Left colon (tissue), 2 donors: ENCODE data around the gene ESYT2. TPM values are rescaled to one million over a fixed set of nuclear protein-coding genes. Genes with fewer than 3 reads are reported as not detected.
"Not testable (repeated sequence)": the region's sequence is repeated elsewhere in the genome, so short reads cannot be mapped to it uniquely, and the experiment has no call there.

Experiments
- ATAC-seq: fragments of 200-7000 bp; cut with Tn5 transposase; one replicate; pipeline ENCODE4 v1.9.1; 2020; ENCODE audit warnings: mild to moderate bottlenecking, moderate library complexity
- DNase-seq, 2 donors: peaks; one replicate each; pipeline ENCODE4 v3.0.0-alpha.2; 2020
- intact Hi-C, 2 donors: fragments of 100-400 bp; cut with DNase I in 1 of 2; cut with micrococcal nuclease in 1 of 2; formaldehyde crosslinking; loops; one replicate each; pipeline versions ENCODE4 v1.11.2 to v1.14.0; 2022; cut with DNase I, micrococcal nuclease
- total RNA-seq, 2 donors: library from RNA; stranded (reverse); fragmentation: NEBNext Ultra II Directional; extraction: Animal tissue kit (Norgen Biotek cat#: 25700); gene quantifications; one replicate each; pipeline ENCODE4 v1.2.1, GENCODE V29; 2021
- donor health status: DM: no; HTN: no; CAD: no.
- donor health status: DM: yes; HTN: yes; CAD: no.

ESYT2 gene
- total RNA-seq, 2 donors from 2014 or later: 68.8 to 86.0 TPM

- ATAC-seq: no peak
- DNase-seq: no peak
- intact Hi-C loops: loop anchor here in 1 of 2 donors (10.0 kb wide), 1 partner anchor 86 kb away; no protein-coding TSS in a partner anchor
Observed at GRCh38 chr7:158860394-158860793, 31.1 kb upstream of the ESYT2 start.

- DNase-seq (no peak), ATAC-seq (no peak)
- intact Hi-C loops: no loop called here
Observed at GRCh38 chr7:158858592-158859503, 29.5 kb upstream of the ESYT2 start.

- DNase-seq (no peak), ATAC-seq (no peak)
- intact Hi-C loops: no loop called here
Observed at GRCh38 chr7:158856883-158857668, 27.8 kb upstream of the ESYT2 start.

- no peak for ATAC-seq
- intact Hi-C loops: no loop called here
- DNase-seq: no peak
Observed at GRCh38 chr7:158854681-158855081, 25.4 kb upstream of the ESYT2 start.

GRCh38 chr7:158850545-158851102 lies 21.3 kb upstream of the ESYT2 start:
- intact Hi-C loops: no loop called here
- ATAC-seq (peak; percentile 67), DNase-seq (no peak)

- intact Hi-C loops: no loop called here
- ATAC-seq (peak; percentile 99), DNase-seq (peak; percentile 77 to 88)
Observed at GRCh38 chr7:158849768-158850544, 20.6 kb upstream of the ESYT2 start.

- no peak for DNase-seq
- no peak for ATAC-seq
- intact Hi-C loops: no loop called here
Observed at GRCh38 chr7:158849442-158849767, 20.1 kb upstream of the ESYT2 start.

- intact Hi-C loops: no loop called here
- ATAC-seq: no peak
- DNase-seq: no peak
Observed at GRCh38 chr7:158847451-158847866, 18.1 kb upstream of the ESYT2 start.

GRCh38 chr7:158846304-158846703 lies 17.0 kb upstream of the ESYT2 start:
- no peak for DNase-seq
- ATAC-seq: no peak
- intact Hi-C loops: no loop called here

GRCh38 chr7:158843771-158844170 lies 14.5 kb upstream of the ESYT2 start:
- no peak for DNase-seq
- intact Hi-C loops: no loop called here
- ATAC-seq: no peak

- intact Hi-C loops: no loop called here
- DNase-seq (no peak), ATAC-seq (no peak)
Observed at GRCh38 chr7:158842486-158842885, 13.2 kb upstream of the ESYT2 start.

- no peak for DNase-seq
- no peak for ATAC-seq
- intact Hi-C loops: no loop called here
Observed at GRCh38 chr7:158840604-158841003, 11.3 kb upstream of the ESYT2 start.

- ATAC-seq, intact Hi-C loops, DNase-seq: not testable (repeated sequence)
Observed at GRCh38 chr7:158839177-158839576, 9.9 kb upstream of the ESYT2 start.

GRCh38 chr7:158837790-158838637 lies 8.7 kb upstream of the ESYT2 start:
- intact Hi-C loops: no loop called here
- peak; percentile 97 for ATAC-seq
- DNase-seq: no peak

- DNase-seq (no peak), ATAC-seq (no peak)
- intact Hi-C loops: no loop called here
Observed at GRCh38 chr7:158836692-158837091, 7.4 kb upstream of the ESYT2 start.

- intact Hi-C loops: no loop called here
- no peak for DNase-seq
- no peak for ATAC-seq
Observed at GRCh38 chr7:158834878-158835784, 5.8 kb upstream of the ESYT2 start.

- no peak for ATAC-seq
- DNase-seq: no peak
- intact Hi-C loops: no loop called here
Observed at GRCh38 chr7:158832994-158833393, 3.7 kb upstream of the ESYT2 start.
